DND-41 (cell line): Measurements from ENCODE around the gene SULF2.

Source experiments
- ATAC-seq: fragments of 200-7000 bp; cut with Tn5 transposase; 3 replicates; pipeline ENCODE4 v1.9.1; 2021; ENCODE audit warnings: low read depth; ENCODE audit not compliant: insufficient read depth
- DNase-seq: peaks from one replicate; pipeline ENCODE4 v3.0.0-alpha.2; 2020
- H2AFZ ChIP-seq: 2 replicates; pipeline ENCODE4 v1.6.0; 2012; ENCODE audit warnings: low read depth, low read length
- H3K27ac ChIP-seq: 2 replicates; pipeline ENCODE4 v1.5.1; 2012; ENCODE audit warnings: low read length, inconsistent platforms
- H3K27me3 ChIP-seq: fragments of 200-600 bp; sonication (generic); 2 replicates; pipeline ENCODE4 v1.6.0; 2012; ENCODE audit warnings: low read length, mild to moderate bottlenecking, inconsistent platforms; ENCODE audit not compliant: insufficient read depth, poor library complexity
- H3K36me3 ChIP-seq: 2 replicates; pipeline ENCODE4 v1.5.1; 2012; ENCODE audit warnings: low read length, inconsistent platforms; ENCODE audit not compliant: insufficient read depth
- H3K4me1 ChIP-seq: 2 replicates; pipeline ENCODE4 v1.5.1; 2012; ENCODE audit warnings: mild to moderate bottlenecking, low read length; ENCODE audit not compliant: insufficient read depth
- H3K4me2 ChIP-seq: 2 replicates; pipeline ENCODE4 v1.6.0; 2012; ENCODE audit warnings: mild to moderate bottlenecking, moderate library complexity, low read length, inconsistent platforms; ENCODE audit not compliant: insufficient read depth
- H3K4me3 ChIP-seq, 2 experiments: fragments of 200-600 bp in 1 of 2; shearing (Covaris generic) in 1 of 2; 2 replicates each; pipeline ENCODE4 v1.5.1; 2012 to 2016; ENCODE audit warnings: inconsistent platforms in 2 of 2, low read length in 2 of 2, mild to moderate bottlenecking in 2 of 2, low read depth in 1 of 2, moderate library complexity in 1 of 2
- H3K79me2 ChIP-seq: 2 replicates; pipeline ENCODE4 v1.6.0; 2012; ENCODE audit warnings: low read length, inconsistent platforms; ENCODE audit not compliant: insufficient read depth
- H3K9ac ChIP-seq: 2 replicates; pipeline ENCODE4 v1.6.0; 2012; ENCODE audit warnings: low read depth, mild to moderate bottlenecking, inconsistent platforms, low read length, moderate library complexity
- H3K9me3 ChIP-seq: 2 replicates; pipeline ENCODE4 v1.5.1; 2012; ENCODE audit warnings: low read length, moderate library complexity, mild to moderate bottlenecking, inconsistent platforms; ENCODE audit not compliant: insufficient read depth, severe bottlenecking
- H4K20me1 ChIP-seq: 2 replicates; pipeline ENCODE4 v1.6.0; 2012; ENCODE audit warnings: low read length; ENCODE audit not compliant: insufficient read depth
- EZH2 ChIP-seq: IDR thresholded peaks from 3 replicates; pipeline ENCODE4 v1.6.1; 2012; ENCODE audit warnings: borderline replicate concordance, low read depth, mild to moderate bottlenecking, moderate library complexity, low read length, inconsistent platforms; ENCODE audit not compliant: severe bottlenecking
- TF ChIP-seq, protein P1 (sequence below): IDR thresholded peaks from 2 replicates; pipeline ENCODE4 v1.5.1; 2012; ENCODE audit warnings: borderline replicate concordance, low read length, moderate library complexity, mild to moderate bottlenecking; ENCODE audit not compliant: poor library complexity, severe bottlenecking; ENCODE audit errors: extremely low read depth

Gene SULF2

DNA sequence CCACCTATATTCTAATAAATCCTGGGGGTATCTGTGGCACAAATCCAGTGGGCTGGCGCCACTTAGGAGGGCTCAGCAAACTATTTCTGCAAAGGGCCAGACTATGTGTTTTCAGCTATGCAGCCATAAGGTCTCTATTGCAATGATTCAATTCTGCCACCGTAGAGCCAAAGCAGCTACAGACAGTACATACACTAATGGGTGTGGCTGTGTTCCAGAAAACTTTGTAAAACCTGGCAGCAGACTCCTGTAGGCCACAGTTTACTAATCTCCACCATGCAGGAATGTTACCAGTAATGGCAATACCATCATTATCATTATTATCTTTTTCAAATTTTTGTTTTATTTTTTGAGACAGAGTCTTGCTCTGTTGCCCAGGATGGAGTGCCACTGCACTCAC, 65.7 kb downstream of the SULF2 start:
- Histone ChIP-seq H2AFZ (no peak overlapping the region), H4K20me1 (no peaks in the 10 kb centered on the region), H3K4me2 (no peak overlapping the region), H3K36me3 (no peaks in the 10 kb centered on the region), H3K9me3 (no peaks in the 10 kb centered on the region), H3K79me2 (no peaks in the 10 kb centered on the region), H3K9ac (no peak overlapping the region), H3K4me3 (no peak overlapping the region), H3K27ac (no peak overlapping the region), H3K4me1 (no peaks in the 10 kb centered on the region), H3K27me3 (no peaks in the 10 kb centered on the region)
- no peak for DNase-seq
- no peak for ATAC-seq
- TF ChIP-seq EZH2 = no peak
- TF ChIP-seq, protein P1, sequence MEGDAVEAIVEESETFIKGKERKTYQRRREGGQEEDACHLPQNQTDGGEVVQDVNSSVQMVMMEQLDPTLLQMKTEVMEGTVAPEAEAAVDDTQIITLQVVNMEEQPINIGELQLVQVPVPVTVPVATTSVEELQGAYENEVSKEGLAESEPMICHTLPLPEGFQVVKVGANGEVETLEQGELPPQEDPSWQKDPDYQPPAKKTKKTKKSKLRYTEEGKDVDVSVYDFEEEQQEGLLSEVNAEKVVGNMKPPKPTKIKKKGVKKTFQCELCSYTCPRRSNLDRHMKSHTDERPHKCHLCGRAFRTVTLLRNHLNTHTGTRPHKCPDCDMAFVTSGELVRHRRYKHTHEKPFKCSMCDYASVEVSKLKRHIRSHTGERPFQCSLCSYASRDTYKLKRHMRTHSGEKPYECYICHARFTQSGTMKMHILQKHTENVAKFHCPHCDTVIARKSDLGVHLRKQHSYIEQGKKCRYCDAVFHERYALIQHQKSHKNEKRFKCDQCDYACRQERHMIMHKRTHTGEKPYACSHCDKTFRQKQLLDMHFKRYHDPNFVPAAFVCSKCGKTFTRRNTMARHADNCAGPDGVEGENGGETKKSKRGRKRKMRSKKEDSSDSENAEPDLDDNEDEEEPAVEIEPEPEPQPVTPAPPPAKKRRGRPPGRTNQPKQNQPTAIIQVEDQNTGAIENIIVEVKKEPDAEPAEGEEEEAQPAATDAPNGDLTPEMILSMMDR = no peak

DNA sequence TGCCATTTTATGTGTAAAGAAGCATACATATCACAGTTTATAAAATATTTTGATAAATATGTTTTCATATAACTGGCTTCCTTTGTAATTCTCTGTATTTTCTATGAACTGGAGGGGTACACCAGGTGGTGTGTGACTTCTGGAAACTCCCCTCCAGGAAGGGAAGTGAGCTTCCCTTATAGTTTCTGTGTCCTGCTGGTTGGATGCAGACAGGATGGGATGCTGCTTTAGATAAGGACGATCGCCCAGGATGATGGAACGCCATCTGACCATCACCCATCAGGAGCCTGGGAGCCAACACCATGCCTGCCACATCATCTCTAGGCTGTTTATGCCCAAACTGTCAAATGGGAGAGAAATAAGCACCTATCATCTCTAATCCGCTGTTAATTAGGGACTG, 66.1 kb downstream of the SULF2 start:
- no peaks in the 10 kb centered on the region for H4K20me1 ChIP-seq
- H3K79me2 ChIP-seq = no peaks in the 10 kb centered on the region
- H2AFZ ChIP-seq = no peak overlapping the region
- ATAC-seq = no peak
- H3K9ac ChIP-seq = no peak overlapping the region
- no peak overlapping the region for H3K4me3 ChIP-seq
- no peak overlapping the region for H3K4me2 ChIP-seq
- DNase-seq = no peak
- no peaks in the 10 kb centered on the region for H3K9me3 ChIP-seq
- no peak for TF ChIP-seq EZH2
- TF ChIP-seq, protein P1 = no peak
- H3K4me1 ChIP-seq = no peaks in the 10 kb centered on the region
- H3K36me3 ChIP-seq = no peaks in the 10 kb centered on the region
- no peaks in the 10 kb centered on the region for H3K27me3 ChIP-seq
- no peak overlapping the region for H3K27ac ChIP-seq

DNA sequence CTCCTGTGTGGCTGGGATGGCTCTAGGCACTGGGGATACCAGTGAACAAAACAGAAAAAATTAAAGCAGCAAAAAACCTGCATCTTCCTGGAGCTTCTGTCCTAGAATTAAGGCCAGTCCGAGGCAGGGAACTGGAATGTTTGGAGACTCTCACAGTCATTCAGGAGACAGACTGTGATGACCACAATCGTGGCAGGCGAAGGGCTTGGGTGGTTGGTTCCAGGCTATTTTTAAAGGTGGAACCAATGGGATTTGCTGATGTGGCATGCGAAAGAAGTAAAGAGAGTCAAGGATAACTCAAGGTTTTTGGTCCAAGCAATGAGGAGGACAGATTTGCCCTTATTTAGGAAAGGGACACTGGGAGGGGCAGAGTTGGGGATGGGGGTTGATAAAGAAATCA, 66.9 kb downstream of the SULF2 start:
- Histone ChIP-seq H3K27me3 (no peaks in the 10 kb centered on the region), H3K79me2 (no peaks in the 10 kb centered on the region), H3K36me3 (no peaks in the 10 kb centered on the region), H3K9me3 (no peaks in the 10 kb centered on the region), H2AFZ (no peak overlapping the region), H3K27ac (no peak overlapping the region), H3K4me1 (no peaks in the 10 kb centered on the region), H3K4me3 (no peak overlapping the region), H4K20me1 (no peaks in the 10 kb centered on the region), H3K4me2 (no peak overlapping the region), H3K9ac (no peak overlapping the region)
- no peak for DNase-seq
- ATAC-seq = no peak
- no peak for TF ChIP-seq EZH2
- TF ChIP-seq, protein P1 = no peak

DNA sequence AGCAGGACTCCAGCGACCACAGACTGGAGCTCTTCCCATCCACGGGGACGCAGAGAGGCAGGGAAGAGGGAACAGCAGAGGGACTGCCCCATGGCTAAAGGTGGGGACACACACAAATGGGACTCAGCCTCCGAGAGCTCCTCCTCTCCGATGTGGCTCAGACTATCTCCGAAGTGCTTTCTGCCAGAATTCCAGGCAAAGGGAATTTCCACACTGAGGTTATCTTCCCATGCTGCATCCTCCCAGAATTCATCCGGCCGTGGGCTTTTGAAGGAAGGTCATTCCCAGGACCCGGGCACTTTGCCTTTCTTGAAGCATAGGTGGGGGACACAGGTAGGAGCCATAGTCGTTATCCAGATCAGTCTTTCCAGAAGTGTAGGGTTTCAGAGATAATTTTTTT, 67.9 kb downstream of the SULF2 start:
- Histone ChIP-seq H3K9me3 (no peaks in the 10 kb centered on the region), H3K4me3 (no peak overlapping the region), H3K9ac (no peak overlapping the region), H3K79me2 (no peaks in the 10 kb centered on the region), H4K20me1 (no peaks in the 10 kb centered on the region), H3K4me1 (no peaks in the 10 kb centered on the region), H3K27ac (no peak overlapping the region), H3K4me2 (no peak overlapping the region), H2AFZ (no peak overlapping the region), H3K27me3 (no peaks in the 10 kb centered on the region), H3K36me3 (no peaks in the 10 kb centered on the region)
- TF ChIP-seq, protein P1 = no peak
- no peak for TF ChIP-seq EZH2
- DNase-seq (no peak), ATAC-seq (no peak)
